ENCODE results near the gene ESR1. TPM values are rescaled to one million over a fixed set of nuclear protein-coding genes. Genes with fewer than 3 reads are reported as not detected.

Gene ESR1
- total and polyA plus RNA-seq, 9 of the 15 experiments (the other 6 are each of a cell fraction or from before 2014, with no cell fraction given), result 0.03 to 0.27 (median 0.08) TPM; not detected in 1

GRCh38 chr6:152022303-152022702 is 214.8 kb downstream of the ESR1 start:
- BruUV-seq (replicated peaks), result no TSS peak
- FAIRE-seq (no peak), DNase-seq (ENCODE audit: extremely low read depth in 1 of 4, low spot score in 3 of 4) (no peak), ATAC-seq (no peak)
- no peak overlapping the region for H2AFZ ChIP-seq (ENCODE audit: low read depth, low read length)
- H3K4me3 ChIP-seq, result no peak overlapping the region
- ChIA-PET POLR2A (no interaction called here), CTCF (ENCODE audit: low intra/inter-chr PET ratio) (no interaction called here)
- WGBS (ENCODE audit: insufficient coverage, low coverage, missing lambda C conversion rate), result 0% methylated on average over 4 of the region's 4 CpGs
- in situ Hi-C loops (cut with MboI), result no loop called here
- H3K36me3 ChIP-seq (ENCODE audit: control insufficient read depth, insufficient read depth, low read length), result no peaks in the 10 kb centered on the region
- intact Hi-C loops (cut with micrococcal nuclease), result no loop called here
- H3K4me2 ChIP-seq (ENCODE audit: insufficient read depth, low read length), result no peak overlapping the region
- H3K4me1 ChIP-seq (replicated peaks in 1 of 2; ENCODE audit: control insufficient read depth in 2 of 2, insufficient read depth in 2 of 2, low read length in 2 of 2), result no peaks in the 10 kb centered on the region
- no peaks in the 10 kb centered on the region for H3K9me3 ChIP-seq (replicated peaks; ENCODE audit: control insufficient read depth, insufficient read depth, low read depth, low read length)
- H3K27ac ChIP-seq (ENCODE audit: extremely low read depth, low read depth, low read length), result no peak overlapping the region
- H3K79me2 ChIP-seq (ENCODE audit: control insufficient read depth, insufficient read depth, low read length), result no peaks in the 10 kb centered on the region
- TF ChIP-seq ZNF316 (IDR thresholded peaks at IDR 0.05) (peak; percentile 39; the same call in 1 of the 2 replicates), BRCA1 (IDR thresholded peaks at IDR 0.05) (no peak), BRCA1 (CRISPR knock-in tag; IDR thresholded peaks at IDR 0.05) (no peak)
- H3K9me1 ChIP-seq (ENCODE audit: control insufficient read depth, insufficient read depth, low read length), result no peaks in the 10 kb centered on the region
- H3K27me3 ChIP-seq (ENCODE audit: control insufficient read depth in 2 of 2, insufficient read depth in 2 of 2, low read length in 2 of 2), result no peaks in the 10 kb centered on the region
- no peak overlapping the region for H3K9ac ChIP-seq (ENCODE audit: insufficient read depth in 1 of 2, low read depth in 2 of 2, low read length in 2 of 2)
- no peaks in the 10 kb centered on the region for H4K20me1 ChIP-seq (replicated peaks; ENCODE audit: control insufficient read depth, insufficient read depth, low read length)

DNA sequence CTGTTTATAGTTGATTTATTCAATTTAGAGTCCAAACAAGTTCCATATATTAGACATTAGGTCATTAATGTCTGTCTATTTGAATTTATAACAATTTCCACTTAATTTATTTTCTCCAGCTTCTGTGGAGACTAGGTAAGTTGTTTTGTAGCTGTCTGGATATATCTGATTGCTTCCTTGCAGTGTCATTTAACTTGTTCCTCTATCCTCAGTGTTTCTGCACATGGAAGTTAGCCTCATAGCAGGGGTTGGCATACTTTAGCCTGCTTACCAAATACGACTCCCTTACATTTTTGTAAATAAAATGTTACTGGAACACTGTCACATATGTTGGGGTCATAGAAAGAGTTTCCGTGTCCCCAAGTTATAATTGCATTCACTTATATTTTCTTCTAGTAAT is 216.1 kb downstream of the ESR1 start:
- Histone ChIP-seq H2AFZ (ENCODE audit: low read depth, low read length) (no peak overlapping the region), H3K27ac (ENCODE audit: extremely low read depth, low read depth, low read length) (no peak overlapping the region), H3K4me3 (no peak overlapping the region), H3K9me1 (ENCODE audit: control insufficient read depth, insufficient read depth, low read length) (no peaks in the 10 kb centered on the region), H3K9me3 (replicated peaks; ENCODE audit: control insufficient read depth, insufficient read depth, low read depth, low read length) (no peaks in the 10 kb centered on the region), H3K4me2 (ENCODE audit: insufficient read depth, low read length) (no peak overlapping the region), H3K27me3 (ENCODE audit: control insufficient read depth in 2 of 2, insufficient read depth in 2 of 2, low read length in 2 of 2) (no peaks in the 10 kb centered on the region), H3K9ac (ENCODE audit: insufficient read depth in 1 of 2, low read depth in 2 of 2, low read length in 2 of 2) (no peak overlapping the region), H3K4me1 (replicated peaks in 1 of 2; ENCODE audit: control insufficient read depth in 2 of 2, insufficient read depth in 2 of 2, low read length in 2 of 2) (no peaks in the 10 kb centered on the region), H3K36me3 (ENCODE audit: control insufficient read depth, insufficient read depth, low read length) (no peaks in the 10 kb centered on the region), H4K20me1 (replicated peaks; ENCODE audit: control insufficient read depth, insufficient read depth, low read length) (no peaks in the 10 kb centered on the region), H3K79me2 (ENCODE audit: control insufficient read depth, insufficient read depth, low read length) (no peaks in the 10 kb centered on the region)
- FAIRE-seq, result no peak
- TF ChIP-seq ZC3H11A (IDR thresholded peaks at IDR 0.05; ENCODE audit: low read depth, low read length) (no peak), ELF2 (CRISPR knock-in tag; IDR thresholded peaks at IDR 0.05) (no peak), KLF1 (tag; IDR thresholded peaks at IDR 0.05) (no peak), NFIC (IDR thresholded peaks at IDR 0.05) (no peak), KLF16 (IDR thresholded peaks at IDR 0.05) (no peak), ETV6 (IDR thresholded peaks at IDR 0.05; ENCODE audit: borderline replicate concordance in 1 of 2, low read depth in 2 of 2, low read length in 1 of 2) (no peak), ETV6 (CRISPR knock-in tag; IDR thresholded peaks at IDR 0.05; ENCODE audit: borderline replicate concordance) (no peak)
- TF ChIP-seq, protein P1, sequence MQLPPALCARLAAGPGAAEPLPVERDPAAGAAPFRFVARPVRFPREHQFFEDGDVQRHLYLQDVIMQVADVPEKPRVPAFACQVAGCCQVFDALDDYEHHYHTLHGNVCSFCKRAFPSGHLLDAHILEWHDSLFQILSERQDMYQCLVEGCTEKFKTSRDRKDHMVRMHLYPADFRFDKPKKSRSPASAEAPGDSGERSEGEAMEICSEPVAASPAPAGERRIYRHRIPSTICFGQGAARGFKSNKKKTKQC (CRISPR knock-in tag; IDR thresholded peaks at IDR 0.05), result no peak
- intact Hi-C loops (cut with micrococcal nuclease) (no loop called here), in situ Hi-C loops (cut with MboI) (no loop called here)
- 0% methylated on average over 2 of the region's 2 CpGs for WGBS (ENCODE audit: insufficient coverage, low coverage, missing lambda C conversion rate)
- DNase-seq (ENCODE audit: extremely low read depth in 1 of 4, low spot score in 3 of 4), result no peak
- ChIA-PET POLR2A (no interaction called here), CTCF (ENCODE audit: low intra/inter-chr PET ratio) (no interaction called here)
- ATAC-seq, result no peak
- no TSS peak for BruUV-seq (replicated peaks)
